GM21381 (cell line): ENCODE data around the gene EMILIN2.
"Not testable (repeated sequence)": the region's sequence is repeated elsewhere in the genome, so short reads cannot be mapped to it uniquely, and the experiment has no call there.

ENCODE experiments used
- ATAC-seq: cut with Tn5 transposase; IDR thresholded peaks from one replicate; pipeline ENCODE4 v1.9.1; 2021; ENCODE audit warnings: mild to moderate bottlenecking, moderate library complexity; ENCODE audit not compliant: unreplicated experiment

Gene EMILIN2

GRCh38 chr18:2846636-2847316 lies at the start of gene EMILIN2:
EMILIN2 (plus strand) TSS chr18:2847006; CDS start chr18:2847189, 183 bp downstream.
- ATAC-seq: no peak

- ATAC-seq: no peak
Measured at GRCh38 chr18:2797951-2798350, 48.9 kb upstream of the EMILIN2 start.

- ATAC-seq: no peak
Measured at GRCh38 chr18:2799369-2799768, 47.4 kb upstream of the EMILIN2 start.

GRCh38 chr18:2805970-2806943 lies 40.5 kb upstream of the EMILIN2 start:
- no peak for ATAC-seq

GRCh38 chr18:2808640-2809039 lies 38.2 kb upstream of the EMILIN2 start:
- not testable (repeated sequence) for ATAC-seq

- not testable (repeated sequence) for ATAC-seq
Measured at GRCh38 chr18:2809666-2810183, 37.1 kb upstream of the EMILIN2 start.

GRCh38 chr18:2811416-2811815 lies 35.4 kb upstream of the EMILIN2 start:
- ATAC-seq: no peak

- ATAC-seq: no peak
Measured at GRCh38 chr18:2814928-2815327, 31.9 kb upstream of the EMILIN2 start.

- ATAC-seq: no peak
Measured at GRCh38 chr18:2818281-2818680, 28.5 kb upstream of the EMILIN2 start.

GRCh38 chr18:2821695-2822094 lies 25.1 kb upstream of the EMILIN2 start:
- ATAC-seq: no peak

- ATAC-seq: no peak
Measured at GRCh38 chr18:2822213-2822921, 24.4 kb upstream of the EMILIN2 start.

- no peak for ATAC-seq
Measured at GRCh38 chr18:2823202-2823601, 23.6 kb upstream of the EMILIN2 start.

- no peak for ATAC-seq
Measured at GRCh38 chr18:2823966-2824365, 22.8 kb upstream of the EMILIN2 start.

- ATAC-seq: no peak
Measured at GRCh38 chr18:2824865-2825264, 21.9 kb upstream of the EMILIN2 start.

- no peak for ATAC-seq
Measured at GRCh38 chr18:2825613-2826175, 21.1 kb upstream of the EMILIN2 start.

- ATAC-seq: no peak
Measured at GRCh38 chr18:2826581-2826980, 20.2 kb upstream of the EMILIN2 start.

- ATAC-seq: no peak
Measured at GRCh38 chr18:2827061-2827460, 19.7 kb upstream of the EMILIN2 start.

GRCh38 chr18:2836118-2836517 lies 10.7 kb upstream of the EMILIN2 start:
- not testable (repeated sequence) for ATAC-seq

GRCh38 chr18:2837290-2837689 lies 9.5 kb upstream of the EMILIN2 start:
- ATAC-seq: not testable (repeated sequence)

GRCh38 chr18:2839202-2839601 lies 7.6 kb upstream of the EMILIN2 start:
- ATAC-seq: no peak

GRCh38 chr18:2840521-2840920 lies 6.3 kb upstream of the EMILIN2 start:
- no peak for ATAC-seq
